Measurements from ENCODE around the gene HSFX1.
"Not testable (repeated sequence)": the region's sequence is repeated elsewhere in the genome, so short reads cannot be mapped to it uniquely, and the experiment has no call there.

DNA sequence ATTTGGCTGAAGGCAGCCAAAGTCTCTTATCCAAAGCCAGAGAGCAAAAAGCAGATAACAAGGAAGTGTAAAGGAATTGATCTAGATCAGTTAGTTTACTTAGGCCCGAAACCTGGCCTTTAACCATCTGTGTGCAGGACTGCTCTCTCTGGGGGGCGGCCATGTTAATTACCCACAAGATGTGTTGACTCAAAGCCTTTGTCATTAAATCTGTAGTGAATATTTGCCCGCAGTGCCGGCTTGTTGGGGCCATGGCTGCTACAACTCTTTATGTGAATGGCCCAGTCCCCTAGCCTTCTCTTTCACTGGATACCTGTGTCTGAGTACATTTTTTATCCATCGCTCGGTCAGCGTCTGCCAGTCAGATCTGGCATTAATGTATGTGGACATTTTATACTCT is 46.6 kb upstream of the HSFX1 start:
- TF ChIP-seq CTCF (IDR thresholded peaks at IDR 0.05; ENCODE audit: low read length); EZH2 (optimal IDR thresholded peaks at IDR 0.05; ENCODE audit: low read depth, low read length): not testable (repeated sequence)
